G401 (cell line): ENCODE measurements around the gene RYR2. TPM values are rescaled to one million over a fixed set of nuclear protein-coding genes. Genes with fewer than 3 reads are reported as not detected.

Experiments used
- DNase-seq: peaks from one replicate; pipeline ENCODE4 v3.0.0-alpha.2; 2015; ENCODE audit warnings: low spot score
- in situ Hi-C: cut with HindIII; loops from 2 replicates; pipeline ENCODE4 v1.10.0; 2016; ENCODE audit warnings: low sequenced_read_pairs, mixed read lengths
- total RNA-seq: library from RNA; depleted of rRNA; stranded (reverse); fragments of >200 nt; shearing (Covaris generic); gene quantifications from 2 replicates; pipeline ENCODE4 v1.2.3, GENCODE V29; 2014; rRNA removed

RYR2 gene
- not detected in 2 replicates for total RNA-seq

- DNase-seq, result peak; percentile 77
- in situ Hi-C loops, result no loop called here
Observed at GRCh38 chr1:237041795-237042525, at the start of gene RYR2. TSS of gene RYR2 (plus strand) at chr1:237042184. CDS start at chr1:237042522, 338 bp downstream.

GRCh38 chr1:236992449-236992848, 49.5 kb upstream of the RYR2 start:
- in situ Hi-C loops, result no loop called here
- no peak for DNase-seq

- no peak for DNase-seq
- in situ Hi-C loops, result no loop called here
Observed at GRCh38 chr1:236994450-236994849, 47.5 kb upstream of the RYR2 start.

- in situ Hi-C loops, result no loop called here
Observed at GRCh38 chr1:236997361-236997760, 44.6 kb upstream of the RYR2 start.

GRCh38 chr1:236997882-236998281, 44.1 kb upstream of the RYR2 start:
- DNase-seq, result peak; percentile 51
- in situ Hi-C loops, result no loop called here

More at GRCh38 chr1:236997361-236997760, 44.6 kb upstream of the RYR2 start:
- DNase-seq, result no peak

- in situ Hi-C loops, result no loop called here
- DNase-seq, result peak; percentile 25
Observed at GRCh38 chr1:236998546-236998945, 43.4 kb upstream of the RYR2 start.

- no peak for DNase-seq
- in situ Hi-C loops, result no loop called here
Observed at GRCh38 chr1:237000191-237000590, 41.8 kb upstream of the RYR2 start.

- DNase-seq, result no peak
- in situ Hi-C loops, result no loop called here
Observed at GRCh38 chr1:237003516-237003915, 38.5 kb upstream of the RYR2 start.

GRCh38 chr1:237004116-237004515, 37.9 kb upstream of the RYR2 start, which contains the start of gene MT1HL1:
TSS of gene MT1HL1 (minus strand) at chr1:237004441. CDS start at chr1:237004372, 69 bp downstream.
- DNase-seq, result no peak
- in situ Hi-C loops, result no loop called here

- DNase-seq, result no peak
- in situ Hi-C loops, result no loop called here
Observed at GRCh38 chr1:237005674-237006073, 36.3 kb upstream of the RYR2 start.

GRCh38 chr1:237007147-237007881, 34.7 kb upstream of the RYR2 start:
- no peak for DNase-seq
- in situ Hi-C loops, result no loop called here

- in situ Hi-C loops, result no loop called here
Observed at GRCh38 chr1:237009611-237010010, 32.4 kb upstream of the RYR2 start.

GRCh38 chr1:237011432-237011831, 30.6 kb upstream of the RYR2 start:
- in situ Hi-C loops, result no loop called here
- DNase-seq, result no peak

More at GRCh38 chr1:237009611-237010010, 32.4 kb upstream of the RYR2 start:
- DNase-seq, result no peak

GRCh38 chr1:237012361-237012760, 29.6 kb upstream of the RYR2 start:
- no peak for DNase-seq

GRCh38 chr1:237012788-237013383, 29.1 kb upstream of the RYR2 start:
- DNase-seq, result peak; percentile 97
- in situ Hi-C loops, result no loop called here

More at GRCh38 chr1:237012361-237012760, 29.6 kb upstream of the RYR2 start:
- in situ Hi-C loops, result no loop called here

GRCh38 chr1:237013608-237014007, 28.4 kb upstream of the RYR2 start:
- in situ Hi-C loops, result no loop called here
- peak; percentile 28 for DNase-seq

GRCh38 chr1:237016626-237017025, 25.4 kb upstream of the RYR2 start:
- in situ Hi-C loops, result no loop called here
- DNase-seq, result no peak

GRCh38 chr1:237018896-237019295, 23.1 kb upstream of the RYR2 start:
- no peak for DNase-seq
- in situ Hi-C loops, result no loop called here

GRCh38 chr1:237025358-237026074, 16.5 kb upstream of the RYR2 start:
- DNase-seq, result no peak

More at GRCh38 chr1:237025358-237026074, 16.5 kb upstream of the RYR2 start:
- in situ Hi-C loops, result no loop called here
